Adrenal gland (tissue), 12 donors: Measurements from ENCODE around the gene BTBD19. TPM values are rescaled to one million over a fixed set of nuclear protein-coding genes. Genes with fewer than 3 reads are reported as not detected.

Experiments
- DNase-seq, 7 donors: peaks; one replicate each; pipeline ENCODE4 v3.0.0-alpha.2; 2019 to 2020
- H3K27ac ChIP-seq, 5 donors: fragments of 200-600 bp; sonication (generic) in 4 of 5; 1 replicate in 3 of 5; 2 replicates in 2 of 5; pipeline versions ENCODE4 v1.5.1 to v1.8.0; 2016 to 2020; ENCODE audit warnings: mild to moderate bottlenecking in 1 of 5
- H3K27me3 ChIP-seq: fragments of 200-600 bp; 2 replicates; pipeline ENCODE4 v1.8.0; 2021
- H3K36me3 ChIP-seq, 2 donors: fragments of 200-600 bp; replicated peaks in 1 of 2; 1 replicate in 1 of 2; 2 replicates in 1 of 2; pipeline versions ENCODE4 v1.5.1 to v1.8.0; 2018 to 2022
- H3K4me1 ChIP-seq, 2 donors: fragments of 200-600 bp; replicated peaks in 1 of 2; 1 replicate in 1 of 2; 2 replicates in 1 of 2; pipeline versions ENCODE4 v1.5.1 to v1.8.0; 2018 to 2021
- H3K4me3 ChIP-seq, 4 donors: fragments of 200-600 bp; sonication (generic) in 3 of 4; one replicate each; pipeline ENCODE4 v1.5.1; 2016 to 2018
- H3K9me3 ChIP-seq, 3 donors: fragments of 200-600 bp; sonication (generic) in 1 of 3; replicated peaks in 1 of 3; 1 replicate in 2 of 3; 2 replicates in 1 of 3; pipeline versions ENCODE4 v1.5.1 to v1.8.0; 2016 to 2021
- CTCF ChIP-seq, 6 experiments: fragments of 450-650 bp in 4 of 6; fragments of 200-600 bp in 2 of 6; sonication (generic) in 1 of 6; IDR thresholded peaks; 1 replicate in 5 of 6; 2 replicates in 1 of 6; pipeline versions ENCODE4 v1.5.1 to v1.8.0; 2016 to 2021; ENCODE audit warnings: antibody characterized with exemption in 6 of 6, mild to moderate bottlenecking in 2 of 6, moderate library complexity in 1 of 6
- POLR2A ChIP-seq, 2 donors: fragments of 450-650 bp; IDR thresholded peaks; one replicate each; pipeline ENCODE4 v1.6.1; 2017; ENCODE audit warnings: antibody characterized with exemption in 2 of 2, mild to moderate bottlenecking in 2 of 2, moderate library complexity in 1 of 2
- WGBS, 4 donors: extraction: QIAGEN DNeasy Blood & Tissue Kit in 2 of 4; methylation state at CpG; one replicate each; pipeline versions ENCODE4 v1.1.5 to v1.1.7; 2013 to 2017; 5-methylcytosine and 5-hydroxymethylcytosine counted together
- intact Hi-C, 2 donors: fragments of 100-400 bp; cut with DNase I; formaldehyde crosslinking; loops; one replicate each; pipeline versions ENCODE4 v1.14.1 to v1.15.0; 2022 to 2023
- polyA plus RNA-seq, 3 donors: library from polyadenylated mRNA; stranded (reverse); fragments of 200-250 nt in 2 of 3; fragments of 350-450 nt in 1 of 3; fragmentation: Illumina TruSeq in 1 of 3; extraction: RNeasy Lipid Tissue Mini Kit (QIAGEN cat#74804) in 1 of 3; gene quantifications; one replicate each; pipeline ENCODE4 v1.2.3, GENCODE V29; 2013 to 2014
- total RNA-seq, 9 donors: library from RNA; depleted of rRNA in 4 of 9; stranded (reverse); fragments of >200 nt in 4 of 9; fragments of 120-200 nt in 1 of 9; fragmentation: NEBNext Ultra II Directional in 1 of 9; extraction: Animal tissue kit (Norgen Biotek cat#: 25700) in 1 of 9; gene quantifications; one replicate each; pipeline versions ENCODE4 v1.1.0 to v1.2.4, GENCODE V29; 2013 to 2023
- donor health status: healthy with polysubstance abuse.
- donor health status: Bipolar disorder and iron deficiency.
- donor health status: DM: yes; HTN: yes; CAD: no.
- donor health status: DM: no; HTN: no; CAD: no.
- donor health status: DM: no; HTN: no; CAD: no.
- donor health status: DM: yes; HTN: yes; CAD: no.

Gene BTBD19
- total and polyA plus RNA-seq, 12 donors: 4.8 to 67.2 (median 21.3) TPM

GRCh38 chr1:44826375-44827196 is 18.3 kb downstream of the BTBD19 start:
- 61 to 66% (median 64%) methylated on average over 14 to 24 of the region's 24 CpGs for WGBS, 4 donors
- Histone ChIP-seq H3K9me3 (no peaks in the 10 kb centered on the region), H3K4me3 (no peak overlapping the region), H3K27me3 (no peaks in the 10 kb centered on the region), H3K27ac (peak overlapping the region in 2 of 5 donors; percentile 44 to 66), H3K36me3 (no peaks in the 10 kb centered on the region), H3K4me1 (no peaks in the 10 kb centered on the region)
- peak in 5 of 7 donors; percentile 54 to 68 (median 61) for DNase-seq
- TF ChIP-seq CTCF (IDR thresholded peaks at IDR 0.05): no peak
- no peak for TF ChIP-seq POLR2A (IDR thresholded peaks at IDR 0.05)
- intact Hi-C loops: loop anchor here in 1 of 2 donors (5.0 kb wide), 1 partner anchor 34 kb away; no protein-coding TSS in a partner anchor

GRCh38 chr1:44827197-44828002 is 19.1 kb downstream of the BTBD19 start:
- Histone ChIP-seq H3K27ac (peak overlapping the region in 1 of 5 donors; percentile 44), H3K9me3 (no peaks in the 10 kb centered on the region), H3K4me1 (no peaks in the 10 kb centered on the region), H3K36me3 (no peaks in the 10 kb centered on the region), H3K27me3 (no peaks in the 10 kb centered on the region), H3K4me3 (no peak overlapping the region)
- WGBS, 4 donors: 89 to 95% (median 92%) methylated on average over 21 to 28 of the region's 28 CpGs
- DNase-seq: peak in 1 of 7 donors; percentile 28
- TF ChIP-seq POLR2A (IDR thresholded peaks at IDR 0.05) (no peak), CTCF (IDR thresholded peaks at IDR 0.05) (no peak)
- intact Hi-C loops: loop anchor here in 1 of 2 donors (5.0 kb wide), 1 partner anchor 35 kb away; no protein-coding TSS in a partner anchor

GRCh38 chr1:44828003-44828651 is 19.8 kb downstream of the BTBD19 start:
- TF ChIP-seq POLR2A (IDR thresholded peaks at IDR 0.05) (no peak), CTCF (IDR thresholded peaks at IDR 0.05) (no peak)
- Histone ChIP-seq H3K4me1 (no peaks in the 10 kb centered on the region), H3K9me3 (no peaks in the 10 kb centered on the region), H3K36me3 (no peaks in the 10 kb centered on the region), H3K4me3 (no peak overlapping the region), H3K27ac (no peak overlapping the region), H3K27me3 (no peaks in the 10 kb centered on the region)
- 90 to 94% (median 92%) methylated on average over 21 of the region's 21 CpGs for WGBS, 4 donors
- peak in 1 of 7 donors; percentile 12 for DNase-seq
- intact Hi-C loops: loop anchor here in 1 of 2 donors (5.0 kb wide), 1 partner anchor 36 kb away; no protein-coding TSS in a partner anchor
